ENCODE results near the gene RAB10. TPM values are rescaled to one million over a fixed set of nuclear protein-coding genes. Genes with fewer than 3 reads are reported as not detected.
A peak's percentile ranks its signal among the peaks of the same experiment; 100 is the strongest.

RAB10 gene
- total and polyA plus RNA-seq, 2 donors from 2014 or later = 59.8 to 122 TPM

- peak overlapping the region; percentile 89 to 96 for H3K27ac ChIP-seq (ENCODE audit: low read depth in 2 of 2, low read length in 2 of 2)
- peaks cover 0 to 7% (median 0%) of the 10 kb centered on the region in 3 donors for H3K4me1 ChIP-seq (ENCODE audit: control insufficient read depth in 2 of 3, insufficient read depth in 2 of 3, low read depth in 1 of 3, low read length in 3 of 3)
- H3K9me3 ChIP-seq (ENCODE audit: control insufficient read depth in 2 of 3, insufficient read depth in 1 of 3, low read length in 3 of 3) = no peaks in the 10 kb centered on the region
- peak in 2 of 5 donors; percentile 56 to 64 for DNase-seq
- TF ChIP-seq CTCF (IDR thresholded peaks at IDR 0.05; ENCODE audit: borderline replicate concordance, extremely low read depth, insufficient read depth) = no peak
- no peak for FAIRE-seq
- no peaks in the 10 kb centered on the region for H3K27me3 ChIP-seq (ENCODE audit: control insufficient read depth, insufficient read depth, low read length)
- intact Hi-C loops (cut with DNase I) = no loop called here
- peak overlapping the region; percentile 96 to 100 (median 100) for H3K4me3 ChIP-seq (ENCODE audit: low read length in 3 of 3)
- no peaks in the 10 kb centered on the region for H3K36me3 ChIP-seq (ENCODE audit: control insufficient read depth in 2 of 3, insufficient read depth in 3 of 3, low read length in 3 of 3)
- H3K9ac ChIP-seq (ENCODE audit: low read length in 3 of 3) = peak overlapping the region; percentile 92 to 99 (median 96)
Observed at GRCh38 chr2:26034637-26034992, 731 bp downstream of the RAB10 start.

GRCh38 chr2:26035090-26035743, 1.3 kb downstream of the RAB10 start:
- intact Hi-C loops (cut with DNase I) = no loop called here
- H3K27me3 ChIP-seq (ENCODE audit: control insufficient read depth, insufficient read depth, low read length) = no peaks in the 10 kb centered on the region
- H3K36me3 ChIP-seq (ENCODE audit: control insufficient read depth in 2 of 3, insufficient read depth in 3 of 3, low read length in 3 of 3) = no peaks in the 10 kb centered on the region
- H3K4me3 ChIP-seq (ENCODE audit: low read length in 3 of 3) = peak overlapping the region; percentile 96 to 100 (median 100)
- peak overlapping the region in 1 of 2 donors; percentile 89 for H3K27ac ChIP-seq (ENCODE audit: low read depth in 2 of 2, low read length in 2 of 2)
- DNase-seq = peak in 1 of 5 donors; percentile 28
- no peak for FAIRE-seq
- H3K4me1 ChIP-seq (ENCODE audit: control insufficient read depth in 2 of 3, insufficient read depth in 2 of 3, low read depth in 1 of 3, low read length in 3 of 3) = peaks cover 0 to 9% (median 0%) of the 10 kb centered on the region in 3 donors
- H3K9me3 ChIP-seq (ENCODE audit: control insufficient read depth in 2 of 3, insufficient read depth in 1 of 3, low read length in 3 of 3) = no peaks in the 10 kb centered on the region
- TF ChIP-seq CTCF (IDR thresholded peaks at IDR 0.05; ENCODE audit: borderline replicate concordance, extremely low read depth, insufficient read depth) = no peak
- peak overlapping the region; percentile 92 to 99 (median 96) for H3K9ac ChIP-seq (ENCODE audit: low read length in 3 of 3)

GRCh38 chr2:26039603-26040323, 5.9 kb downstream of the RAB10 start:
- DNase-seq (no peak), FAIRE-seq (no peak)
- H3K27me3 ChIP-seq (ENCODE audit: control insufficient read depth, insufficient read depth, low read length) = no peaks in the 10 kb centered on the region
- no peak overlapping the region for H3K27ac ChIP-seq (ENCODE audit: low read depth in 2 of 2, low read length in 2 of 2)
- no peak overlapping the region for H3K9ac ChIP-seq (ENCODE audit: low read length in 3 of 3)
- H3K36me3 ChIP-seq (ENCODE audit: control insufficient read depth in 2 of 3, insufficient read depth in 3 of 3, low read length in 3 of 3) = no peaks in the 10 kb centered on the region
- peaks cover 0 to 14% (median 0%) of the 10 kb centered on the region in 3 donors for H3K4me1 ChIP-seq (ENCODE audit: control insufficient read depth in 2 of 3, insufficient read depth in 2 of 3, low read depth in 1 of 3, low read length in 3 of 3)
- no peaks in the 10 kb centered on the region for H3K9me3 ChIP-seq (ENCODE audit: control insufficient read depth in 2 of 3, insufficient read depth in 1 of 3, low read length in 3 of 3)
- TF ChIP-seq CTCF (IDR thresholded peaks at IDR 0.05; ENCODE audit: borderline replicate concordance, extremely low read depth, insufficient read depth) = no peak
- H3K4me3 ChIP-seq (ENCODE audit: low read length in 3 of 3) = no peak overlapping the region
- intact Hi-C loops (cut with DNase I) = no loop called here
